Heart right ventricle (tissue), 16 donors: Measurements from ENCODE around the gene DYSF. TPM values are rescaled to one million over a fixed set of nuclear protein-coding genes. Genes with fewer than 3 reads are reported as not detected.
A peak's percentile ranks its signal among the peaks of the same experiment; 100 is the strongest.

ENCODE experiments used
- ATAC-seq, 8 donors: fragments of 200-7000 bp; cut with Tn5 transposase; one replicate each; pipeline ENCODE4 v1.9.1; 2020; ENCODE audit warnings: mild to moderate bottlenecking in 8 of 8, moderate library complexity in 8 of 8, moderate number of reproducible peaks in 1 of 8
- DNase-seq, 2 donors: peaks; one replicate each; pipeline ENCODE4 v3.0.0-alpha.2; 2020
- H3K27ac ChIP-seq, 10 donors: fragments of 200-600 bp; sonication (generic) in 2 of 10; one replicate each; pipeline versions ENCODE4 v1.5.0 to v1.8.0; 2020 to 2022; ENCODE audit warnings: mild to moderate bottlenecking in 3 of 10
- H3K27me3 ChIP-seq, 7 donors: fragments of 200-600 bp; one replicate each; pipeline ENCODE4 v1.8.0; 2021 to 2022; ENCODE audit warnings: mild to moderate bottlenecking in 2 of 7
- H3K36me3 ChIP-seq, 9 donors: fragments of 200-600 bp; sonication (generic) in 1 of 9; one replicate each; pipeline versions ENCODE4 v1.5.0 to v1.8.0; 2020 to 2022; ENCODE audit warnings: mild to moderate bottlenecking in 2 of 9
- H3K4me1 ChIP-seq, 9 donors: fragments of 200-600 bp; sonication (generic) in 1 of 9; one replicate each; pipeline versions ENCODE4 v1.5.0 to v1.8.0; 2020 to 2022; ENCODE audit warnings: mild to moderate bottlenecking in 4 of 9
- H3K4me3 ChIP-seq, 10 donors: fragments of 200-600 bp; sonication (generic) in 2 of 10; one replicate each; pipeline versions ENCODE4 v1.5.0 to v1.8.0; 2020 to 2022; ENCODE audit warnings: mild to moderate bottlenecking in 7 of 10, moderate library complexity in 2 of 10
- H3K9me3 ChIP-seq, 11 donors: fragments of 200-600 bp in 10 of 11; sonication (generic) in 2 of 11; one replicate each; pipeline versions ENCODE4 v1.5.0 to v1.8.0; 2013 to 2022; ENCODE audit warnings: mild to moderate bottlenecking in 2 of 11, control low read depth in 1 of 11, moderate library complexity in 1 of 11
- CTCF ChIP-seq, 9 donors: fragments of 200-600 bp; sonication (generic) in 2 of 9; IDR thresholded peaks; one replicate each; pipeline versions ENCODE4 v1.5.0 to v1.8.0; 2021 to 2022; ENCODE audit warnings: antibody characterized with exemption in 9 of 9, mild to moderate bottlenecking in 5 of 9, moderate library complexity in 1 of 9
- WGBS, 2 donors: extraction: QIAGEN DNeasy Blood & Tissue Kit; methylation state at CpG; one replicate each; pipeline ENCODE4 v1.1.7; 2013; ENCODE audit warnings: inconsistent platforms in 1 of 2; 5-methylcytosine and 5-hydroxymethylcytosine counted together
- intact Hi-C, 10 donors: fragments of 100-400 bp; cut with DNase I; formaldehyde crosslinking; loops; one replicate each; pipeline versions ENCODE4 v1.11.1 to v1.14.2; 2022
- polyA plus RNA-seq, 2 donors: library from polyadenylated mRNA; stranded (reverse); fragments of 200-250 nt; gene quantifications; one replicate each; pipeline ENCODE4 v1.2.3, GENCODE V29; 2013
- total RNA-seq, 10 donors: library from RNA; stranded (reverse); fragmentation: NEBNext Ultra II Directional in 3 of 10; extraction: Animal tissue kit (Norgen Biotek cat#: 25700) in 3 of 10; gene quantifications; one replicate each; pipeline versions ENCODE4 v1.2.1 to v1.2.4, GENCODE V29; 2021 to 2023
- donor health status: Arrhythmogenic right ventricular cardiomyopathy.
- donor health status: ischemic (EF 13 %, LVEDD 7.1; RV severe dilation, severe dysfunction).
- donor health status: healthy with polysubstance abuse.
- donor health status: DM: no; HTN: yes; CAD: no.
- donor health status: DM: no; HTN: no; CAD: no.
- donor health status: ischemic (EF 25% LVEDD 6.9; RV normal size, moderate dysfunction).
- donor health status: ischemic (EF 25% LVEDD 5.7; RV mildly dilated, moderate dysfunction).
- donor health status: healthy.
- donor health status: DM: yes; HTN: yes; CAD: no.
- donor health status: Ischemic cardiomyopathy.
- donor health status: ischemic (EF 35%, LVEDD 5.7; RV mildly dilated, moderate dysfunction).
- donor health status: nonischemic (EF 11% LVEDD 7.7; RV severe dilation, severe dysfunction).
- donor health status: DM: yes; HTN: yes; CAD: no.
- donor health status: PGD.
- donor health status: ischemic (EF 29% LVEDD 5.4; RV normal size, mild dysfunction).
- donor health status: nonischemic (EF 23%, LVEDD 6.1; RV moderate dilation, normal function).

Gene DYSF
- total and polyA plus RNA-seq, 12 donors, result 20.6 to 100 (median 64.8) TPM

- Histone ChIP-seq H3K36me3 (peaks cover 0 to 90% (median 14%) of the 10 kb centered on the region in 9 donors), H3K9me3 (peaks cover 0 to under 1% (median 0%) of the 10 kb centered on the region in 11 donors), H3K27ac (no peak overlapping the region), H3K4me1 (peaks cover 0 to 22% (median 0%) of the 10 kb centered on the region in 9 donors), H3K4me3 (no peak overlapping the region), H3K27me3 (no peaks in the 10 kb centered on the region)
- WGBS, 2 donors, result 81 to 82% methylated on average over 11 of the region's 11 CpGs
- TF ChIP-seq CTCF (IDR thresholded peaks at IDR 0.05), result no peak
- intact Hi-C loops, result no loop called here
- ATAC-seq, result no peak
- DNase-seq, result no peak
These were observed 210.8 kb downstream of the DYSF start for GRCh38 chr2:71664161-71664560.

- intact Hi-C loops, result no loop called here
- no peak for TF ChIP-seq CTCF (IDR thresholded peaks at IDR 0.05)
- no peaks in the 10 kb centered on the region for H3K9me3 ChIP-seq
- peak in 1 of 2 donors; percentile 61 for DNase-seq
- peak overlapping the region in 4 of 10 donors; percentile 9 to 50 (median 31) for H3K27ac ChIP-seq
- WGBS, 2 donors, result 87 to 92% methylated on average over 11 of the region's 11 CpGs
- peak; percentile 35 to 91 (median 74) for ATAC-seq
- H3K4me1 ChIP-seq, result peaks cover 0 to 22% (median 0%) of the 10 kb centered on the region in 9 donors
- H3K4me3 ChIP-seq, result no peak overlapping the region
- H3K27me3 ChIP-seq, result no peaks in the 10 kb centered on the region
- peaks cover 0 to 90% (median 13%) of the 10 kb centered on the region in 9 donors for H3K36me3 ChIP-seq
These were observed 212.1 kb downstream of the DYSF start for GRCh38 chr2:71665168-71666093.

- DNase-seq (no peak), ATAC-seq (no peak)
- Histone ChIP-seq H3K27ac (peak overlapping the region in 1 of 10 donors; percentile 44), H3K4me1 (peaks cover 0 to 22% (median 0%) of the 10 kb centered on the region in 9 donors), H3K9me3 (no peaks in the 10 kb centered on the region), H3K4me3 (no peak overlapping the region), H3K27me3 (no peaks in the 10 kb centered on the region), H3K36me3 (peaks cover 0 to 90% (median 19%) of the 10 kb centered on the region in 9 donors)
- 93 to 94% methylated on average over 5 of the region's 5 CpGs for WGBS, 2 donors
- intact Hi-C loops, result no loop called here
- TF ChIP-seq CTCF (IDR thresholded peaks at IDR 0.05), result no peak
These were observed 212.7 kb downstream of the DYSF start for GRCh38 chr2:71666094-71666474.

- Histone ChIP-seq H3K27ac (no peak overlapping the region), H3K4me1 (peaks cover 0 to 22% (median 0%) of the 10 kb centered on the region in 9 donors), H3K9me3 (no peaks in the 10 kb centered on the region), H3K36me3 (peaks cover 0 to 89% (median 21%) of the 10 kb centered on the region in 9 donors), H3K4me3 (no peak overlapping the region), H3K27me3 (no peaks in the 10 kb centered on the region)
- ATAC-seq (no peak), DNase-seq (no peak)
- intact Hi-C loops, result no loop called here
- WGBS, 2 donors, result 94% methylated on average over 15 of the region's 15 CpGs
- TF ChIP-seq CTCF (IDR thresholded peaks at IDR 0.05), result no peak
These were observed 214.2 kb downstream of the DYSF start for GRCh38 chr2:71667256-71668182.
